H1 (cell line): ENCODE results near the gene SART1.

ENCODE experiments used
- CHD2 ChIP-seq: IDR thresholded peaks from 2 replicates; pipeline ENCODE4 v1.6.1; 2012; ENCODE audit warnings: low read length, improper control_type of control experiment
- POLR2AphosphoS5 ChIP-seq: IDR thresholded peaks from 2 replicates; pipeline ENCODE4 v1.6.1; 2011; ENCODE audit warnings: low read depth, low read length
- TF ChIP-seq, protein P1 (sequence below), 3 experiments: IDR thresholded peaks; 1 replicate in 2 of 3; 2 replicates in 1 of 3; pipeline versions ENCODE4 v1.5.1 to v1.6.1; 2011; ENCODE audit warnings: low read length in 3 of 3, mild to moderate bottlenecking in 3 of 3, inconsistent platforms in 2 of 3, low read depth in 1 of 3, moderate library complexity in 1 of 3; ENCODE audit not compliant: insufficient read depth in 1 of 3; ENCODE audit errors: control extremely low read depth in 1 of 3

DNA sequence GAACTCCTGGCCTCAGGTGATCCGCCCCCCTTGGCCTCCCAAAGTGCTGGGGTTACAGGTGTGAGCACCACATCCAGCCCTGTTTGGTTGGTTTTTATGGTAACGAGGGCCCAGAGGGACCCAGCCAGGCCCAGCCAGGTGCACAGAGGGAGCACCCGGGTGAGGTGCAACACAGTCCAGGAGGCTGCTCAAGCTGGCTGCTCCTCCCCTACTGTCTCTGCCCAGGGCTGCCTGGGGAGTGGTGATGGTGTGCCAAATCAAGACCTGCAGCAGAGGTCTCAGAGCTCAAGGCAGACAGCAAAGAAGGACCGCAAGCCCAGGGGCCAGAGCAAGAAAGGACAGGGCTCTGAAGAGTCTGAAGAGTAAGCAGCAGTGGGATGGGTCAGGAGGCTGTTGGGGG is 14.9 kb upstream of the SART1 start:
- TF ChIP-seq POLR2AphosphoS5 (no peak), CHD2 (no peak)
- TF ChIP-seq, protein P1, sequence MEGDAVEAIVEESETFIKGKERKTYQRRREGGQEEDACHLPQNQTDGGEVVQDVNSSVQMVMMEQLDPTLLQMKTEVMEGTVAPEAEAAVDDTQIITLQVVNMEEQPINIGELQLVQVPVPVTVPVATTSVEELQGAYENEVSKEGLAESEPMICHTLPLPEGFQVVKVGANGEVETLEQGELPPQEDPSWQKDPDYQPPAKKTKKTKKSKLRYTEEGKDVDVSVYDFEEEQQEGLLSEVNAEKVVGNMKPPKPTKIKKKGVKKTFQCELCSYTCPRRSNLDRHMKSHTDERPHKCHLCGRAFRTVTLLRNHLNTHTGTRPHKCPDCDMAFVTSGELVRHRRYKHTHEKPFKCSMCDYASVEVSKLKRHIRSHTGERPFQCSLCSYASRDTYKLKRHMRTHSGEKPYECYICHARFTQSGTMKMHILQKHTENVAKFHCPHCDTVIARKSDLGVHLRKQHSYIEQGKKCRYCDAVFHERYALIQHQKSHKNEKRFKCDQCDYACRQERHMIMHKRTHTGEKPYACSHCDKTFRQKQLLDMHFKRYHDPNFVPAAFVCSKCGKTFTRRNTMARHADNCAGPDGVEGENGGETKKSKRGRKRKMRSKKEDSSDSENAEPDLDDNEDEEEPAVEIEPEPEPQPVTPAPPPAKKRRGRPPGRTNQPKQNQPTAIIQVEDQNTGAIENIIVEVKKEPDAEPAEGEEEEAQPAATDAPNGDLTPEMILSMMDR (IDR thresholded peaks at IDR 0.05; ENCODE audit: control extremely low read depth in 1 of 3, insufficient read depth in 1 of 3, low read depth in 1 of 3, low read length in 3 of 3) = no peak
